HepG2 (cell line): ENCODE measurements around the gene BMF. TPM values are rescaled to one million over a fixed set of nuclear protein-coding genes. Genes with fewer than 3 reads are reported as not detected.
A peak's percentile ranks its signal among the peaks of the same experiment; 100 is the strongest.

Experiments
- ATRX ChIP-seq: sonication (generic); formaldehyde crosslinking; IDR thresholded peaks from 2 replicates; pipeline ENCODE4 v1.4.0; 2020; ENCODE audit warnings: missing genetic modification reagents, borderline replicate concordance
- BORCS8-MEF2B ChIP-seq: sonication (generic); formaldehyde crosslinking; IDR thresholded peaks from 2 replicates; pipeline ENCODE4 v1.8.0; 2022; ENCODE audit warnings: mild to moderate bottlenecking, missing genetic modification reagents
- BRCA1 ChIP-seq: sonication (generic); formaldehyde crosslinking; IDR thresholded peaks from 2 replicates; pipeline ENCODE4 v1.4.0; 2020; ENCODE audit warnings: missing genetic modification reagents
- CHD4 ChIP-seq: fragments of 200-600 bp; sonication (generic); IDR thresholded peaks from 2 replicates; pipeline ENCODE4 v1.7.0; 2017; ENCODE audit warnings: mild to moderate bottlenecking, low read length, borderline replicate concordance
- DPF2 ChIP-seq: sonication (generic); formaldehyde crosslinking; IDR thresholded peaks from 2 replicates; pipeline ENCODE4 v1.4.0; 2020; ENCODE audit warnings: mild to moderate bottlenecking, low read depth, missing genetic modification reagents, borderline replicate concordance
- E2F2 ChIP-seq: sonication (generic); formaldehyde crosslinking; IDR thresholded peaks from 2 replicates; pipeline ENCODE4 v1.4.0; 2020; ENCODE audit warnings: missing genetic modification reagents, borderline replicate concordance
- FOXC1 ChIP-seq: sonication (generic); formaldehyde crosslinking; IDR thresholded peaks from 2 replicates; pipeline ENCODE4 v1.8.0; 2022; ENCODE audit warnings: mild to moderate bottlenecking, missing genetic modification reagents, borderline replicate concordance
- GATA4 ChIP-seq: sonication (generic); IDR thresholded peaks from 2 replicates; pipeline ENCODE4 v1.6.1; 2016; ENCODE audit warnings: antibody characterized with exemption, low read depth, borderline replicate concordance
- KDM4B ChIP-seq: sonication (generic); formaldehyde crosslinking; IDR thresholded peaks from 2 replicates; pipeline ENCODE4 v1.4.0; 2020; ENCODE audit warnings: missing genetic modification reagents
- NCOA1 ChIP-seq: sonication (generic); formaldehyde crosslinking; IDR thresholded peaks from 2 replicates; pipeline ENCODE4 v1.9.0; 2021; ENCODE audit warnings: missing genetic modification reagents
- TEAD3 ChIP-seq: optimal IDR thresholded peaks from 2 replicates; pipeline ENCODE3; 2016; ENCODE audit warnings: borderline replicate concordance
- THAP11 ChIP-seq: IDR thresholded peaks from 2 replicates; pipeline ENCODE4 v1.6.1; 2016; ENCODE audit warnings: missing biosample characterization, missing genetic modification reagents
- YEATS2 ChIP-seq: sonication (generic); formaldehyde crosslinking; IDR thresholded peaks from 2 replicates; pipeline ENCODE4 v1.4.0; 2020; ENCODE audit warnings: missing genetic modification reagents, borderline replicate concordance
- ZBTB7B ChIP-seq: sonication (generic); formaldehyde crosslinking; IDR thresholded peaks from 2 replicates; pipeline ENCODE4 v1.4.0; 2020; ENCODE audit warnings: missing genetic modification reagents
- ZNF18 ChIP-seq: sonication (generic); formaldehyde crosslinking; IDR thresholded peaks from 2 replicates; pipeline ENCODE4 v1.8.0; 2022; ENCODE audit warnings: mild to moderate bottlenecking, missing genetic modification reagents; ENCODE audit not compliant: insufficient replicate concordance
- ZNF256 ChIP-seq: sonication (generic); formaldehyde crosslinking; conservative IDR thresholded peaks from 2 replicates; pipeline ENCODE4 v1.4.0; 2020; ENCODE audit warnings: missing genetic modification reagents
- ZNF629 ChIP-seq: sonication (generic); formaldehyde crosslinking; conservative IDR thresholded peaks from 2 replicates; pipeline ENCODE4 v1.5.0; 2020; ENCODE audit warnings: missing genetic modification reagents
- ZSCAN9 ChIP-seq: IDR thresholded peaks from 2 replicates; pipeline ENCODE4 v1.6.1; 2016; ENCODE audit warnings: borderline replicate concordance
- polyA plus RNA-seq, 8 experiments: library from polyadenylated mRNA; depleted of rRNA in 3 of 8; stranded (reverse) in 7 of 8; unstranded in 1 of 8; fragments of >200 nt; fragmentation: Illumina TruSeq in 4 of 8; extraction: Trizol in 4 of 8; gene quantifications; 2 replicates each; pipeline versions ENCODE4 v1.2.1 to v1.2.3, GENCODE V29; 2011 to 2016; ENCODE audit warnings: low read depth in 4 of 8, missing spikeins in 1 of 8, mixed read lengths in 1 of 8; ENCODE audit not compliant: insufficient read depth in 1 of 8
- total RNA-seq, 5 experiments: library from RNA; depleted of rRNA; stranded (reverse); fragments of >200 nt; fragmentation: Illumina TruSeq; extraction: Trizol; gene quantifications; 2 replicates each; pipeline ENCODE4 v1.2.3, GENCODE V29; 2016; ENCODE audit warnings: low read depth in 1 of 5
- TF ChIP-seq, protein P1 (sequence below): sonication (generic); formaldehyde crosslinking; IDR thresholded peaks from 2 replicates; pipeline ENCODE4 v1.4.0; 2020; ENCODE audit warnings: missing genetic modification reagents, borderline replicate concordance
- TF ChIP-seq, protein P2 (sequence below), 2 experiments: sonication (generic) in 1 of 2; formaldehyde crosslinking in 1 of 2; IDR thresholded peaks; 2 replicates each; pipeline versions ENCODE4 v1.4.0 to v1.6.1; 2016 to 2020; ENCODE audit warnings: borderline replicate concordance in 1 of 2, low read depth in 1 of 2, mild to moderate bottlenecking in 1 of 2, missing genetic modification reagents in 1 of 2

BMF gene
- total and polyA plus RNA-seq, 2 of the 13 experiments (the other 11 are each of a cell fraction or from before 2014, with no cell fraction given): 8.7 to 15.9 TPM

DNA sequence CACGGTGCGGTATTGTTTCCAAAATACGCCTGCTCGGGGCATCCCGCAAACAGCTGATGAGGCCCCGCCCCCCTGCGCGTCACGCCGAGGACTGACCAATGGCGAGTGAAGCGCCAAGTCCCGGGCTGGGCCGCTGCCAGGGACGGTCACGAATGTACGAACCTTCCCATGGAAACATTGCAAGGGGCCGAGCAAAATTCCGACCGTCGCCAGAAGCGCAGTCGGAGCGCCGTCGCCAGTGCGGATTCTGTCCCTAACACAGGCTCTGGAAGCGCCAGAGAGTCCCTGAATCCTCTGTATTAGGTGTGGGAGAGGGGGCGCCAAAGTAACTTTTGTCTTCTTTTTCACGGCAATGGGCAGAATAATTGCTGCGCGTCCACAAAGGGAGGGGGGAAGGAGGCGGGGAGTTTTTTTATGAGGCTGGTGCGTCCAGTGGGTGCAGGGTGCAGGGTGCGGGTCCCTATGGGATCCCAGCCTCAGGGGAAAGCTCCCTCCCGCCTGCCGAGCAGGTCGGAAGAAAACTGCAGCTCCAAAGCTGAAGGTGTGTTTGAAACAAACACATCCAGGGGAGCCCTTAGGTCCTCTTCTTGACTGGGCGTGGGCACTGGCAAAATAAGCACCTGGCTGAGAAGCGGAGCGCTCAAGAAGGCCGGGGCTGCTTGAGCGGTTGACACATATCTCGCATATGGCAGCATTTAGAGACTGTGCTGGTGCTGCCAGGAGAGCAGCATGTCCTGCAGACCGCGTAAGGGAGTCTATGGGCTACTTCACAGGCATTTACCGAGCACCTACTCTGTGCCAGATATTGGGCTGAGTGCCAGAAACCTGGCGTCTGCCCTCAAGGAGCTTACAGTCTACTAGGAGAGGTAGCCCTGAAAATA is at the start of gene BMF (continued):
- TF ChIP-seq, protein P1, sequence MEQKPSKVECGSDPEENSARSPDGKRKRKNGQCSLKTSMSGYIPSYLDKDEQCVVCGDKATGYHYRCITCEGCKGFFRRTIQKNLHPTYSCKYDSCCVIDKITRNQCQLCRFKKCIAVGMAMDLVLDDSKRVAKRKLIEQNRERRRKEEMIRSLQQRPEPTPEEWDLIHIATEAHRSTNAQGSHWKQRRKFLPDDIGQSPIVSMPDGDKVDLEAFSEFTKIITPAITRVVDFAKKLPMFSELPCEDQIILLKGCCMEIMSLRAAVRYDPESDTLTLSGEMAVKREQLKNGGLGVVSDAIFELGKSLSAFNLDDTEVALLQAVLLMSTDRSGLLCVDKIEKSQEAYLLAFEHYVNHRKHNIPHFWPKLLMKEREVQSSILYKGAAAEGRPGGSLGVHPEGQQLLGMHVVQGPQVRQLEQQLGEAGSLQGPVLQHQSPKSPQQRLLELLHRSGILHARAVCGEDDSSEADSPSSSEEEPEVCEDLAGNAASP: peak; percentile 21; the same call in 1 of the 2 replicates
- TF ChIP-seq BORCS8-MEF2B (CRISPR knock-in tag) (peak; percentile 85; the same call in 1 of the 2 replicates), FOXC1 (peak; percentile 78; the same call in 1 of the 2 replicates), ZNF629 (CRISPR knock-in tag) (peak; percentile 86), ZSCAN9 (CRISPR knock-in tag) (peak; percentile 63; the same call in 1 of the 2 replicates), E2F2 (no peak), YEATS2 (CRISPR knock-in tag) (peak; percentile 56; the same call in 1 of the 2 replicates), NCOA1 (CRISPR knock-in tag) (no peak), BRCA1 (peak; percentile 84; the same call in 1 of the 2 replicates), GATA4 (no peak), THAP11 (peak; percentile 88), TEAD3 (CRISPR knock-in tag) (peak; percentile 86), ZNF18 (CRISPR knock-in tag) (no peak), ZNF256 (CRISPR knock-in tag) (no peak), KDM4B (CRISPR knock-in tag) (no peak; the same call in 1 of the 2 replicates), ATRX (CRISPR knock-in tag) (no peak), ZBTB7B (CRISPR knock-in tag) (peak; percentile 68; the same call in 1 of the 2 replicates), CHD4 (peak; percentile 27; the same call in 1 of the 2 replicates), DPF2 (CRISPR knock-in tag) (0 out of 2 replicates have a peak, but pooled peaks have one; percentile 53)
- TF ChIP-seq, protein P2, sequence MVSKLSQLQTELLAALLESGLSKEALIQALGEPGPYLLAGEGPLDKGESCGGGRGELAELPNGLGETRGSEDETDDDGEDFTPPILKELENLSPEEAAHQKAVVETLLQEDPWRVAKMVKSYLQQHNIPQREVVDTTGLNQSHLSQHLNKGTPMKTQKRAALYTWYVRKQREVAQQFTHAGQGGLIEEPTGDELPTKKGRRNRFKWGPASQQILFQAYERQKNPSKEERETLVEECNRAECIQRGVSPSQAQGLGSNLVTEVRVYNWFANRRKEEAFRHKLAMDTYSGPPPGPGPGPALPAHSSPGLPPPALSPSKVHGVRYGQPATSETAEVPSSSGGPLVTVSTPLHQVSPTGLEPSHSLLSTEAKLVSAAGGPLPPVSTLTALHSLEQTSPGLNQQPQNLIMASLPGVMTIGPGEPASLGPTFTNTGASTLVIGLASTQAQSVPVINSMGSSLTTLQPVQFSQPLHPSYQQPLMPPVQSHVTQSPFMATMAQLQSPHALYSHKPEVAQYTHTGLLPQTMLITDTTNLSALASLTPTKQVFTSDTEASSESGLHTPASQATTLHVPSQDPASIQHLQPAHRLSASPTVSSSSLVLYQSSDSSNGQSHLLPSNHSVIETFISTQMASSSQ (IDR thresholded peaks at IDR 0.05; ENCODE audit: low read depth): no peak
- TF ChIP-seq, protein P2 (CRISPR knock-in tag; IDR thresholded peaks at IDR 0.05; ENCODE audit: borderline replicate concordance): peak; percentile 58; the same call in 1 of the 2 replicates
